C4-2B (cell line): Measurements from ENCODE around the gene AJUBA.

Experiments used
- H3K27ac ChIP-seq: fragments of 450-650 bp; 2 replicates; pipeline ENCODE4 v1.5.1; 2017
- ZFX ChIP-seq: fragments of 450-650 bp; IDR thresholded peaks from 2 replicates; pipeline ENCODE4 v1.6.1; 2017
- TF ChIP-seq, protein P1 (sequence below): fragments of 450-650 bp; conservative IDR thresholded peaks from 2 replicates; pipeline ENCODE4 v1.5.1; 2017; ENCODE audit warnings: mild to moderate bottlenecking

The AJUBA gene

DNA sequence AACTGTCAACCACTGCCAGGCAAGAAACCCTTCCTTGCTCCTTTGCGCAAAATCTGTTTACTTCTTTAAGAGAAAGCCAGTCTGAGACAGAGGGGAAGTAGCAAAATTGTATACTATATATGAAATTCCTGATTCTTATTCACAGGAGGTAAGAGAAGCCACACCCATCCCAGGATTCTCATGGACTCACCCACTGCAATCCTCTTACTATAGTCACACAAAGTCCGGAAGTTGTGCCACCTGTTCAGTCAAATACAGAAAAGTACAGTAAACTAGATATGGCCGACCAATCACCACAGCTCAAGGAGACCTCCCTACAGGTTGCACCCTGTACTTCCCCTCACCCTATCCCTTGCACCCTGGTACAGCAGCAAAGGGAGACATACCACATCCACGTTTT, 56.0 kb downstream of the AJUBA start:
- H3K27ac ChIP-seq: no peak overlapping the region
- TF ChIP-seq, protein P1, sequence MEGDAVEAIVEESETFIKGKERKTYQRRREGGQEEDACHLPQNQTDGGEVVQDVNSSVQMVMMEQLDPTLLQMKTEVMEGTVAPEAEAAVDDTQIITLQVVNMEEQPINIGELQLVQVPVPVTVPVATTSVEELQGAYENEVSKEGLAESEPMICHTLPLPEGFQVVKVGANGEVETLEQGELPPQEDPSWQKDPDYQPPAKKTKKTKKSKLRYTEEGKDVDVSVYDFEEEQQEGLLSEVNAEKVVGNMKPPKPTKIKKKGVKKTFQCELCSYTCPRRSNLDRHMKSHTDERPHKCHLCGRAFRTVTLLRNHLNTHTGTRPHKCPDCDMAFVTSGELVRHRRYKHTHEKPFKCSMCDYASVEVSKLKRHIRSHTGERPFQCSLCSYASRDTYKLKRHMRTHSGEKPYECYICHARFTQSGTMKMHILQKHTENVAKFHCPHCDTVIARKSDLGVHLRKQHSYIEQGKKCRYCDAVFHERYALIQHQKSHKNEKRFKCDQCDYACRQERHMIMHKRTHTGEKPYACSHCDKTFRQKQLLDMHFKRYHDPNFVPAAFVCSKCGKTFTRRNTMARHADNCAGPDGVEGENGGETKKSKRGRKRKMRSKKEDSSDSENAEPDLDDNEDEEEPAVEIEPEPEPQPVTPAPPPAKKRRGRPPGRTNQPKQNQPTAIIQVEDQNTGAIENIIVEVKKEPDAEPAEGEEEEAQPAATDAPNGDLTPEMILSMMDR: no peak
- TF ChIP-seq ZFX: no peak

DNA sequence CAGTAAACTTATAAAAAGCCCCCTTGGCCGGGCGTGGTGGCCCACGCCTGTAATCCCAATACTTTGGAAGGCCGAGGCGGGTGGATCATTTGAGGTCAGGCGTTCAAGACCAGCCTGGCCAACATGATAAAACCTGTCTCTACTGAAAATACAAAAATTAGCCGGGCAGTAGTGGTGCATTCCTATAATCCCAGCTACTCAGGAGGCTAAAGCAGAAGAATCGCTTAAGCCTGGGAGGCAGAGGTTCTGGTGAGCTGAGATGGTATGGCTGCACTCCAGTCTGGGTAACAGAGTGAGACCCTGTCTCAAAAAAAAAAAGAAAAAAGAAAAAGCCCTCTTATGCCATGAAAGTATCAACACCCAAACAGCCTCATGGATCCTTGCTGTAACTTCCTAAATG, 56.8 kb downstream of the AJUBA start:
- H3K27ac ChIP-seq: no peak overlapping the region
- TF ChIP-seq ZFX: no peak
- TF ChIP-seq, protein P1: no peak

- H3K27ac ChIP-seq: no peak overlapping the region
- TF ChIP-seq ZFX: no peak
- TF ChIP-seq, protein P1: no peak
These were observed 58.6 kb downstream of the AJUBA start for GRCh38 chr14:22923746-22924145.

DNA sequence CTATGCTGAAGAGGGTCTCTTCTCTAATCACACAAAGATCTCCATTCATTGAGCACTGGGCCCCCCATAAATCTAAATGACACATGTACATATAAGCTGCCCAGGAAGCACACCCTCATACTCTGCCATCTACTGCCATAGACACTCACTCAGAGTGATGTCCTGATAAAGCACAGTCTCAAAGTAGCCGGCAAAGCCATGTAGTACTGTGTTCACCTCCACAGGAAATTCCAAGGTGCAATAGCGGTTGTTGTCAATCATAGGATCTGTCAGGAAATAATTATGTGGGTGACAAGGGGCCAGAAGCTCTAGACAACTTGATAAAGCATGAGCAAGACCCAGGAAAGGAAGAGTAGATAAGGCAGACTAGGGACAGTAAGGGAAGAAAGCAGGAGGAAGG, 60.1 kb downstream of the AJUBA start:
- TF ChIP-seq ZFX: no peak
- TF ChIP-seq, protein P1: no peak
- no peak overlapping the region for H3K27ac ChIP-seq
